Tibial nerve (tissue), 4 donors: ENCODE data around the gene CGNL1. TPM values are rescaled to one million over a fixed set of nuclear protein-coding genes. Genes with fewer than 3 reads are reported as not detected.

Source experiments
- DNase-seq, 2 donors: peaks; one replicate each; pipeline ENCODE4 v3.0.0-alpha.2; 2019; ENCODE audit warnings: low spot score in 2 of 2
- H3K27ac ChIP-seq, 4 donors: fragments of 200-600 bp; sonication (generic) in 3 of 4; one replicate each; pipeline ENCODE4 v1.5.1; 2017 to 2019; ENCODE audit warnings: mild to moderate bottlenecking in 1 of 4
- H3K27me3 ChIP-seq, 2 donors: fragments of 200-600 bp; sonication (generic) in 1 of 2; one replicate each; pipeline versions ENCODE4 v1.5.1 to v1.6.0; 2017 to 2019
- H3K36me3 ChIP-seq, 3 donors: fragments of 200-600 bp; sonication (generic); one replicate each; pipeline ENCODE4 v1.5.1; 2018 to 2019
- H3K4me1 ChIP-seq, 4 donors: fragments of 200-600 bp; sonication (generic) in 3 of 4; one replicate each; pipeline ENCODE4 v1.5.1; 2017 to 2019
- H3K4me3 ChIP-seq, 4 donors: fragments of 200-600 bp; sonication (generic) in 3 of 4; one replicate each; pipeline ENCODE4 v1.5.1; 2017 to 2019; ENCODE audit warnings: mild to moderate bottlenecking in 1 of 4, moderate library complexity in 1 of 4
- H3K9me3 ChIP-seq, 4 donors: fragments of 200-600 bp; sonication (generic) in 3 of 4; one replicate each; pipeline ENCODE4 v1.5.1; 2017 to 2019
- EP300 ChIP-seq, 2 donors: sonication (generic); formaldehyde crosslinking; IDR thresholded peaks; one replicate each; pipeline ENCODE4 v1.6.1; 2017; ENCODE audit warnings: antibody characterized with exemption in 2 of 2, mild to moderate bottlenecking in 1 of 2
- POLR2A ChIP-seq, 2 donors: fragments of 450-650 bp; IDR thresholded peaks; one replicate each; pipeline ENCODE4 v1.6.1; 2017; ENCODE audit warnings: antibody characterized with exemption in 2 of 2, mild to moderate bottlenecking in 2 of 2, moderate library complexity in 2 of 2
- WGBS, 2 donors: methylation state at CpG; one replicate each; pipeline ENCODE4 v1.1.5; 2018; 5-methylcytosine and 5-hydroxymethylcytosine counted together
- total RNA-seq, 4 donors: library from RNA; depleted of rRNA; stranded (reverse); fragments of >200 nt; gene quantifications; one replicate each; pipeline ENCODE4 v1.1.0, GENCODE V29; 2016
- TF ChIP-seq, protein P1 (sequence below), 5 experiments: fragments of 200-600 bp in 3 of 5; fragments of 450-650 bp in 2 of 5; sonication (generic) in 3 of 5; IDR thresholded peaks; one replicate each; pipeline ENCODE4 v1.5.1; 2016 to 2019; ENCODE audit warnings: antibody characterized with exemption in 5 of 5, mild to moderate bottlenecking in 3 of 5, moderate library complexity in 2 of 5

Gene CGNL1
- total RNA-seq, 4 donors from 2014 or later = 15.9 to 36.7 (median 29.2) TPM

DNA sequence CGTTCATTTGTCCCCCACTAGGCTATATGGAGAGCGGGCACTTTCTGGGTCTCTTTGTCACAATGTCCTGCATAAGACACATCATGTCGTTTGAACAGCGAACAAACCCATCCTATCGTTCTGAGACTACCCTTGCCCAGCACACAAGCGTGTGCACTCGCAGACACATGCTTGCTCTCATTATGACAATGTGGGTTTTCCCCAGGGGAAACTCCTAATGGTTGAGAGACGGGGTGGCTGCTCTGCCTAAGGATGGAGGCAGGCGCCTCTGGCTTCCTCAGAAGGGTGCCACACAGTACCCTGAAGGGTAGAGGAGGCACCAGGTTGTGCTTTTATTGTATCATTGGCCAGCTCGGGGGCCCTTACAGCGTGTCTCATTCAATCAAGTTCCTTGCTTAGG is 164.4 kb downstream of the CGNL1 start:
- no peak for DNase-seq
- peaks cover 0 to 24% (median 0%) of the 10 kb centered on the region in 3 donors for H3K36me3 ChIP-seq
- no peak overlapping the region for H3K27ac ChIP-seq
- H3K4me1 ChIP-seq = peaks cover 0 to 17% (median 0%) of the 10 kb centered on the region in 4 donors
- 83 to 87% methylated on average over 11 of the region's 11 CpGs for WGBS, 2 donors
- no peaks in the 10 kb centered on the region for H3K27me3 ChIP-seq
- H3K9me3 ChIP-seq = no peaks in the 10 kb centered on the region
- H3K4me3 ChIP-seq = no peak overlapping the region
- TF ChIP-seq POLR2A (IDR thresholded peaks at IDR 0.05) (no peak), EP300 (IDR thresholded peaks at IDR 0.05) (no peak)
- TF ChIP-seq, protein P1, sequence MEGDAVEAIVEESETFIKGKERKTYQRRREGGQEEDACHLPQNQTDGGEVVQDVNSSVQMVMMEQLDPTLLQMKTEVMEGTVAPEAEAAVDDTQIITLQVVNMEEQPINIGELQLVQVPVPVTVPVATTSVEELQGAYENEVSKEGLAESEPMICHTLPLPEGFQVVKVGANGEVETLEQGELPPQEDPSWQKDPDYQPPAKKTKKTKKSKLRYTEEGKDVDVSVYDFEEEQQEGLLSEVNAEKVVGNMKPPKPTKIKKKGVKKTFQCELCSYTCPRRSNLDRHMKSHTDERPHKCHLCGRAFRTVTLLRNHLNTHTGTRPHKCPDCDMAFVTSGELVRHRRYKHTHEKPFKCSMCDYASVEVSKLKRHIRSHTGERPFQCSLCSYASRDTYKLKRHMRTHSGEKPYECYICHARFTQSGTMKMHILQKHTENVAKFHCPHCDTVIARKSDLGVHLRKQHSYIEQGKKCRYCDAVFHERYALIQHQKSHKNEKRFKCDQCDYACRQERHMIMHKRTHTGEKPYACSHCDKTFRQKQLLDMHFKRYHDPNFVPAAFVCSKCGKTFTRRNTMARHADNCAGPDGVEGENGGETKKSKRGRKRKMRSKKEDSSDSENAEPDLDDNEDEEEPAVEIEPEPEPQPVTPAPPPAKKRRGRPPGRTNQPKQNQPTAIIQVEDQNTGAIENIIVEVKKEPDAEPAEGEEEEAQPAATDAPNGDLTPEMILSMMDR (IDR thresholded peaks at IDR 0.05) = no peak

DNA sequence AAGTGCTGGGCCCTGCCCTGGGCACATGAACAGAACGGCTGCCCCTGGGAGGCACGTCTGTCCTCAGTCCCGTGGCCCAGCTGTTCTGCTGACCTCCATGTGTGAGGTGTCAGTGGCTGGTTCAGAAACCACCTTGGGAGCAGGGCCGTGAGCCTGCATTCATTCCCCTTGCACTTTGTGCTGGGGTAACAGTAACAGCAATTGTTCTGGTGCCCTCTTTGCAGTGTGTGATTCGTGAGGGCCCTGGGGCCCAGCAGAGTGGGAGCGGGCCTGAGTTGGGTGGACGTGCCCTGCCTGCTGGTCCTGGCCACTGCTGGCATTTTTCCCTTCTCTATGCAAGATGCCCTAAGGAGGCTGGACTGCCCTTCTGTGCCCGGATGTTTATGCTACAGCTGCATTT is 165.0 kb downstream of the CGNL1 start:
- 54 to 100% methylated on average over 2 to 4 of the region's 8 CpGs for WGBS, 2 donors
- no peaks in the 10 kb centered on the region for H3K27me3 ChIP-seq
- H3K36me3 ChIP-seq = peaks cover 0 to 29% (median 0%) of the 10 kb centered on the region in 3 donors
- peaks cover 0 to 17% (median 0%) of the 10 kb centered on the region in 4 donors for H3K4me1 ChIP-seq
- no peak overlapping the region for H3K27ac ChIP-seq
- no peak for DNase-seq
- H3K4me3 ChIP-seq = no peak overlapping the region
- no peaks in the 10 kb centered on the region for H3K9me3 ChIP-seq
- TF ChIP-seq POLR2A (IDR thresholded peaks at IDR 0.05) = no peak
- no peak for TF ChIP-seq EP300 (IDR thresholded peaks at IDR 0.05)
- TF ChIP-seq, protein P1 (IDR thresholded peaks at IDR 0.05) = no peak

DNA sequence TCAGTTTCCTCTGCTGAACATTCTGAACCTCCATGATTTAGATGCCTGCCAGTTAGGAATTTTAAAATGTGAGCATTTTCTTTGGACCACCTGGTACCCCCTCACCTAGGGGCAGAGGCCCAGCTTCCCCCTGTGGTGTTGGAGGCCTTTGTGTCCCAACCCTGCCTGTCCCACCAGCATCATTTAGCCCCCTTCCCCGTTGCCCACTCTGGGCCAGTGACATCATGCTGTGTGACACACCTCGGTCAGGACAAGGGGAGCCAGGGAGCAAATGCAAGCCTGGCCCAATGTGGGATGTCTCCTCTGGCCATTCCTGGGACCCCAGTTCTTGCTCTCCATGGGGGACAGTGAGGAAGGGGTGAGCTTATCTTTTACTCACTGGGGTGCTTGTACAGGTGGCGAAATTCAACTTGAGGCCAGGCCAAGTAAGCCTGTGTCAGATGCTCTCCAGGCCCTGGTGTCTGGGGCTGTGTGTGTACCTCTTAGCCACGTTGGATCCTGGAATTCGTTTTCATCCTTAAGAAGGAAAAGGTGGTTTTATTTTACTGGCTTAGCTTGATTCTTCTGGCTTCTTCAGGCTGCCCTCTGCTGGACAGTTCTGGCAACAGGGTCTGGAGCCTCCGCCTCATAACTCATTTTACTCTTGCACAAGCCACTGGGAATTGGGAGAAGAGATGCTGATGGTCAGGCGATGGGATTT is 165.7 kb downstream of the CGNL1 start:
- peaks cover 0 to 11% (median 0%) of the 10 kb centered on the region in 4 donors for H3K4me1 ChIP-seq
- peaks cover 0 to 33% (median 0%) of the 10 kb centered on the region in 3 donors for H3K36me3 ChIP-seq
- DNase-seq = peak; percentile 70 to 89
- no peaks in the 10 kb centered on the region for H3K9me3 ChIP-seq
- TF ChIP-seq EP300 (IDR thresholded peaks at IDR 0.05) = no peak
- no peak for TF ChIP-seq POLR2A (IDR thresholded peaks at IDR 0.05)
- TF ChIP-seq, protein P1 (IDR thresholded peaks at IDR 0.05) = peak; percentile 67 to 80 (median 72)
- H3K4me3 ChIP-seq = no peak overlapping the region
- H3K27me3 ChIP-seq = no peaks in the 10 kb centered on the region
- H3K27ac ChIP-seq = no peak overlapping the region
- 46 to 48% methylated on average over 7 of the region's 7 CpGs for WGBS, 2 donors

DNA sequence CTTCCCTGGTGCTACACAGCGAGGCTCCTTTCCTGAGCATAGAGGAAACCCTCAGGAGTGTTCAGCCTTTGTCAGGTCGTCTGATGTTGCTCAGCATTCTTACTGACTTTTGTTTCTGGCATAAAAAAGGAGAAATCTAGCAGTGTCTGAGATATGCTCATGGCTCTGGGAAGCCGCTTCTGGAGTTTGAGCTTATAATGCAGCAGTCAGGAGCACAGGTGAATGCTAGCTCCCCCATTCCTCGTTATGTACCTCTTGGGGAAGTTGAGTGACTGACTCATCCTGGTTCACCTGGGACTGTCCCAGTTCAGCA is 166.2 kb downstream of the CGNL1 start:
- peaks cover 0 to 38% (median 0%) of the 10 kb centered on the region in 3 donors for H3K36me3 ChIP-seq
- H3K27ac ChIP-seq = no peak overlapping the region
- no peak for TF ChIP-seq EP300 (IDR thresholded peaks at IDR 0.05)
- TF ChIP-seq, protein P1 (IDR thresholded peaks at IDR 0.05) = peak in 1 of 5 experiments; percentile 0
- WGBS, 2 donors = 35 to 39% methylated on average over 3 to 4 of the region's 4 CpGs
- no peak for DNase-seq
- H3K27me3 ChIP-seq = no peaks in the 10 kb centered on the region
- H3K4me1 ChIP-seq = peaks cover 0 to 7% (median 0%) of the 10 kb centered on the region in 4 donors
- no peak overlapping the region for H3K4me3 ChIP-seq
- no peaks in the 10 kb centered on the region for H3K9me3 ChIP-seq

DNA sequence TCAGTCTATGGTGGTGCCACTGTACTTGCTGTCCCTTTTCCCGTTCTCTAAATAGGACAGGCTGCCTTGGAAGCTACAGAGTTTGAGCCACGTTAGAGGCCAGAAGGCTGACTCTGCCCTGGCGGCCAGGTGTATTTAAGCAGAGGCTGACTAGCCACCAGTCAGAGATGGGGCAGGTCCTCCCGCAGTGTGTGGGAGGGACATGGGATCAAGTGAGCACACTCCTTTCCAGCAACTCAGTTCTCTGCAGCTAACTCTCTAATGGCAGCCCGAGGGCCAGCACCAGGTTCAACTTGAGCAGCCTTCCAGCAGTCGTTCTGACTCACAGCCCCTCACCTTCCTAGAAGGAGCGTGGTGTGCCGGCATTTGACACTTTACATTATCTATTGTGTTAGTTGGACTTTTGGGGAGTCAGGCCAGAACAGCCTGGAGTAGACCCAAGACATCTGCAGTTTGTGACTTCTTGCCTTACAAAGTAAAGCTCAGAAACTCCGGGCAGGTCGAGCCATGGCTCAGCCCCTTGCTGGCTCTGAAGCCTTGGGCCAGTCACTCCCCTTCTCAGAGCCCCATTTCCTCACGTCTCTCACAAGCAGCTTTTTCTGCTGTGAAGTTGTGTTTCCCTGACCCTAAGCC is 168.7 kb downstream of the CGNL1 start:
- H3K9me3 ChIP-seq = no peaks in the 10 kb centered on the region
- DNase-seq = no peak
- H3K4me3 ChIP-seq = no peak overlapping the region
- peaks cover 0 to 41% (median 0%) of the 10 kb centered on the region in 3 donors for H3K36me3 ChIP-seq
- TF ChIP-seq, protein P1 (IDR thresholded peaks at IDR 0.05) = no peak
- no peak for TF ChIP-seq EP300 (IDR thresholded peaks at IDR 0.05)
- no peak for TF ChIP-seq POLR2A (IDR thresholded peaks at IDR 0.05)
- no peak overlapping the region for H3K27ac ChIP-seq
- 64 to 76% methylated on average over 11 of the region's 11 CpGs for WGBS, 2 donors
- peaks cover 0 to 4% (median 0%) of the 10 kb centered on the region in 4 donors for H3K4me1 ChIP-seq
- no peaks in the 10 kb centered on the region for H3K27me3 ChIP-seq
